ENCODE data around the gene ADAMTSL1. TPM values are rescaled to one million over a fixed set of nuclear protein-coding genes. Genes with fewer than 3 reads are reported as not detected.

Gene ADAMTSL1
- total RNA-seq, 1 donor from 2014 or later: not detected

- H3K27ac Mint-ChIP-seq: no peak overlapping the region
- DNase-seq (ENCODE audit: low spot score): no peak
- peaks cover 35% of the 10 kb centered on the region for H3K9me3 Mint-ChIP-seq
- H3K36me3 Mint-ChIP-seq (ENCODE audit: low read depth): no peaks in the 10 kb centered on the region
- H3K4me1 Mint-ChIP-seq (ENCODE audit: low read depth): peaks cover 2% of the 10 kb centered on the region
- intact Hi-C loops (cut with micrococcal nuclease): no loop called here
- no peaks in the 10 kb centered on the region for H3K27me3 Mint-ChIP-seq (ENCODE audit: low read depth)
- H3K4me3 Mint-ChIP-seq (ENCODE audit: low read depth): no peak overlapping the region
Measured at GRCh38 chr9:18896004-18896403, 422.1 kb downstream of the ADAMTSL1 start.

- peaks cover 2% of the 10 kb centered on the region for H3K4me1 Mint-ChIP-seq (ENCODE audit: low read depth)
- H3K9me3 Mint-ChIP-seq: peaks cover 35% of the 10 kb centered on the region
- no peaks in the 10 kb centered on the region for H3K27me3 Mint-ChIP-seq (ENCODE audit: low read depth)
- no peak overlapping the region for H3K27ac Mint-ChIP-seq
- no peaks in the 10 kb centered on the region for H3K36me3 Mint-ChIP-seq (ENCODE audit: low read depth)
- intact Hi-C loops (cut with micrococcal nuclease): no loop called here
- no peak overlapping the region for H3K4me3 Mint-ChIP-seq (ENCODE audit: low read depth)
- DNase-seq (ENCODE audit: low spot score): no peak
Measured at GRCh38 chr9:18896531-18897179, 422.7 kb downstream of the ADAMTSL1 start.

- no peak for DNase-seq (ENCODE audit: low spot score)
- H3K4me1 Mint-ChIP-seq (ENCODE audit: low read depth): no peaks in the 10 kb centered on the region
Measured at GRCh38 chr9:18903450-18903849, 429.5 kb downstream of the ADAMTSL1 start.

GRCh38 chr9:18905028-18905882, 431.3 kb downstream of the ADAMTSL1 start:
- H3K4me3 Mint-ChIP-seq (ENCODE audit: low read depth): no peak overlapping the region
- no peak for DNase-seq (ENCODE audit: low spot score)
- no peaks in the 10 kb centered on the region for H3K36me3 Mint-ChIP-seq (ENCODE audit: low read depth)
- H3K27me3 Mint-ChIP-seq (ENCODE audit: low read depth): peaks cover 3% of the 10 kb centered on the region
- H3K9me3 Mint-ChIP-seq: peaks cover 2% of the 10 kb centered on the region
- H3K4me1 Mint-ChIP-seq (ENCODE audit: low read depth): no peaks in the 10 kb centered on the region
- intact Hi-C loops (cut with micrococcal nuclease): no loop called here
- no peak overlapping the region for H3K27ac Mint-ChIP-seq

More at GRCh38 chr9:18903450-18903849, 429.5 kb downstream of the ADAMTSL1 start:
- Mint-ChIP-seq H3K36me3 (ENCODE audit: low read depth) (no peaks in the 10 kb centered on the region), H3K27ac (no peak overlapping the region), H3K27me3 (ENCODE audit: low read depth) (peaks cover 3% of the 10 kb centered on the region), H3K9me3 (peaks cover 13% of the 10 kb centered on the region), H3K4me3 (ENCODE audit: low read depth) (no peak overlapping the region)
- intact Hi-C loops (cut with micrococcal nuclease): no loop called here

GRCh38 chr9:18905883-18906629, 432.1 kb downstream of the ADAMTSL1 start:
- Mint-ChIP-seq H3K27me3 (ENCODE audit: low read depth) (peaks cover 3% of the 10 kb centered on the region), H3K36me3 (ENCODE audit: low read depth) (no peaks in the 10 kb centered on the region), H3K27ac (no peak overlapping the region), H3K9me3 (no peaks in the 10 kb centered on the region), H3K4me3 (ENCODE audit: low read depth) (no peak overlapping the region), H3K4me1 (ENCODE audit: low read depth) (no peaks in the 10 kb centered on the region)
- intact Hi-C loops (cut with micrococcal nuclease): no loop called here
- no peak for DNase-seq (ENCODE audit: low spot score)

- DNase-seq (ENCODE audit: low spot score): no peak
- no peaks in the 10 kb centered on the region for H3K36me3 Mint-ChIP-seq (ENCODE audit: low read depth)
- H3K27ac Mint-ChIP-seq: no peak overlapping the region
- intact Hi-C loops (cut with micrococcal nuclease): no loop called here
- no peaks in the 10 kb centered on the region for H3K9me3 Mint-ChIP-seq
- no peak overlapping the region for H3K4me3 Mint-ChIP-seq (ENCODE audit: low read depth)
- no peaks in the 10 kb centered on the region for H3K4me1 Mint-ChIP-seq (ENCODE audit: low read depth)
- peaks cover 2% of the 10 kb centered on the region for H3K27me3 Mint-ChIP-seq (ENCODE audit: low read depth)
Measured at GRCh38 chr9:18906656-18907395, 432.9 kb downstream of the ADAMTSL1 start.

- Mint-ChIP-seq H3K36me3 (ENCODE audit: low read depth) (no peaks in the 10 kb centered on the region), H3K27me3 (ENCODE audit: low read depth) (no peaks in the 10 kb centered on the region), H3K4me3 (ENCODE audit: low read depth) (no peak overlapping the region), H3K9me3 (no peaks in the 10 kb centered on the region), H3K27ac (no peak overlapping the region), H3K4me1 (ENCODE audit: low read depth) (no peaks in the 10 kb centered on the region)
- intact Hi-C loops (cut with micrococcal nuclease): no loop called here
- no peak for DNase-seq (ENCODE audit: low spot score)
Measured at GRCh38 chr9:18907927-18908625, 434.1 kb downstream of the ADAMTSL1 start.

- intact Hi-C loops (cut with micrococcal nuclease): no loop called here
- DNase-seq (ENCODE audit: low spot score): no peak
- Mint-ChIP-seq H3K9me3 (no peaks in the 10 kb centered on the region), H3K4me1 (ENCODE audit: low read depth) (no peaks in the 10 kb centered on the region), H3K27ac (no peak overlapping the region), H3K27me3 (ENCODE audit: low read depth) (no peaks in the 10 kb centered on the region), H3K4me3 (ENCODE audit: low read depth) (no peak overlapping the region), H3K36me3 (ENCODE audit: low read depth) (no peaks in the 10 kb centered on the region)
Measured at GRCh38 chr9:18909140-18910018, 435.4 kb downstream of the ADAMTSL1 start.

- H3K4me1 Mint-ChIP-seq (ENCODE audit: low read depth): no peaks in the 10 kb centered on the region
- no peaks in the 10 kb centered on the region for H3K36me3 Mint-ChIP-seq (ENCODE audit: low read depth)
- DNase-seq (ENCODE audit: low spot score): no peak
- H3K9me3 Mint-ChIP-seq: no peaks in the 10 kb centered on the region
- intact Hi-C loops (cut with micrococcal nuclease): no loop called here
- H3K27ac Mint-ChIP-seq: no peak overlapping the region
- no peak overlapping the region for H3K4me3 Mint-ChIP-seq (ENCODE audit: low read depth)
- H3K27me3 Mint-ChIP-seq (ENCODE audit: low read depth): no peaks in the 10 kb centered on the region
Measured at GRCh38 chr9:18910435-18910834, 436.5 kb downstream of the ADAMTSL1 start.

GRCh38 chr9:18910916-18911315, 437.0 kb downstream of the ADAMTSL1 start:
- no peaks in the 10 kb centered on the region for H3K9me3 Mint-ChIP-seq
- no peaks in the 10 kb centered on the region for H3K27me3 Mint-ChIP-seq (ENCODE audit: low read depth)
- intact Hi-C loops (cut with micrococcal nuclease): no loop called here

GRCh38 chr9:18911714-18912342, 437.9 kb downstream of the ADAMTSL1 start:
- Mint-ChIP-seq H3K4me1 (ENCODE audit: low read depth) (no peaks in the 10 kb centered on the region), H3K27ac (no peak overlapping the region), H3K4me3 (ENCODE audit: low read depth) (no peak overlapping the region), H3K27me3 (ENCODE audit: low read depth) (no peaks in the 10 kb centered on the region), H3K36me3 (ENCODE audit: low read depth) (no peaks in the 10 kb centered on the region), H3K9me3 (no peaks in the 10 kb centered on the region)
- intact Hi-C loops (cut with micrococcal nuclease): no loop called here
- DNase-seq (ENCODE audit: low spot score): no peak

More at GRCh38 chr9:18910916-18911315, 437.0 kb downstream of the ADAMTSL1 start:
- no peak for DNase-seq (ENCODE audit: low spot score)
- no peak overlapping the region for H3K27ac Mint-ChIP-seq
- no peaks in the 10 kb centered on the region for H3K4me1 Mint-ChIP-seq (ENCODE audit: low read depth)
- no peak overlapping the region for H3K4me3 Mint-ChIP-seq (ENCODE audit: low read depth)
- H3K36me3 Mint-ChIP-seq (ENCODE audit: low read depth): no peaks in the 10 kb centered on the region
